Hepatocyte (in vitro differentiated cells): ENCODE results near the gene MRPL39. TPM values are rescaled to one million over a fixed set of nuclear protein-coding genes. Genes with fewer than 3 reads are reported as not detected.

ENCODE experiments used
- DNase-seq: peaks from one replicate; pipeline ENCODE4 v3.0.0-alpha.2; 2016; ENCODE audit warnings: low spot score
- H2AFZ ChIP-seq: fragments of 200-600 bp; sonication (generic); 2 replicates; pipeline ENCODE4 v1.6.0; 2016; ENCODE audit warnings: antibody characterized with exemption, mild to moderate bottlenecking
- H3K27ac ChIP-seq: fragments of 200-600 bp; sonication (generic); 2 replicates; pipeline ENCODE4 v1.5.1; 2016; ENCODE audit warnings: mild to moderate bottlenecking
- H3K27me3 ChIP-seq: fragments of 200-600 bp; sonication (generic); 2 replicates; pipeline ENCODE4 v1.6.1; 2016
- H3K36me3 ChIP-seq: fragments of 200-600 bp; sonication (generic); replicated peaks from 2 replicates; pipeline ENCODE4 v1.5.1; 2016; ENCODE audit warnings: low read depth; ENCODE audit not compliant: insufficient read depth
- H3K4me1 ChIP-seq: fragments of 200-600 bp; sonication (generic); 2 replicates; pipeline ENCODE4 v1.5.1; 2016; ENCODE audit warnings: mild to moderate bottlenecking, moderate library complexity; ENCODE audit not compliant: insufficient read depth
- H3K4me2 ChIP-seq: fragments of 200-600 bp; sonication (generic); 2 replicates; pipeline ENCODE4 v1.6.0; 2016
- H3K4me3 ChIP-seq: fragments of 200-600 bp; sonication (generic); 2 replicates; pipeline ENCODE4 v1.5.1; 2016; ENCODE audit warnings: mild to moderate bottlenecking
- H3K79me2 ChIP-seq: fragments of 200-600 bp; sonication (generic); 2 replicates; pipeline ENCODE4 v1.6.0; 2017; ENCODE audit warnings: mild to moderate bottlenecking
- H3K9me2 ChIP-seq: fragments of 200-600 bp; sonication (generic); replicated peaks from 2 replicates; pipeline ENCODE4 v1.6.0; 2017; ENCODE audit warnings: mild to moderate bottlenecking; ENCODE audit not compliant: insufficient read depth
- H3K9me3 ChIP-seq: fragments of 200-600 bp; sonication (generic); 2 replicates; pipeline ENCODE4 v1.5.1; 2016; ENCODE audit warnings: low read depth, mild to moderate bottlenecking
- H4K20me1 ChIP-seq: fragments of 200-600 bp; sonication (generic); 2 replicates; pipeline ENCODE4 v1.6.0; 2016; ENCODE audit warnings: mild to moderate bottlenecking; ENCODE audit not compliant: insufficient read depth, poor library complexity, severe bottlenecking
- CTCF ChIP-seq: fragments of 200-600 bp; sonication (generic); IDR thresholded peaks from 2 replicates; pipeline ENCODE4 v1.5.1; 2016; ENCODE audit warnings: antibody characterized with exemption, mild to moderate bottlenecking; ENCODE audit not compliant: poor library complexity
- EZH2 ChIP-seq: fragments of 200-600 bp; sonication (generic); IDR thresholded peaks from 2 replicates; pipeline ENCODE4 v1.6.1; 2016; ENCODE audit warnings: antibody characterized with exemption, mild to moderate bottlenecking, borderline replicate concordance
- EZH2phosphoT487 ChIP-seq: fragments of 200-600 bp; sonication (generic); IDR thresholded peaks from one replicate; pipeline ENCODE4 v1.6.1; 2018; ENCODE audit warnings: antibody characterized with exemption, mild to moderate bottlenecking, low read depth, moderate library complexity; ENCODE audit not compliant: unreplicated experiment, severe bottlenecking
- WGBS: methylation state at CpG from one replicate; pipeline ENCODE4 v1.1.6; 2016; ENCODE audit warnings: low lambda C conversion rate; ENCODE audit errors: missing lambda C conversion rate; 5-methylcytosine and 5-hydroxymethylcytosine counted together
- polyA plus RNA-seq: library from polyadenylated mRNA; unstranded; fragments of >200 nt; fragmentation: Nextera tagmentation; extraction: Ambion mirVana; gene quantifications from 2 replicates; pipeline ENCODE4 v1.2.1, GENCODE V29; 2016
- total RNA-seq: library from RNA; depleted of rRNA; stranded (reverse); fragments of >200 nt; gene quantifications from 2 replicates; pipeline ENCODE4 v1.2.3, GENCODE V29; 2014

The MRPL39 gene
- total RNA-seq (22.8 and 27.4 TPM in 2 replicates), polyA plus RNA-seq (43.0 and 47.0 TPM in 2 replicates)

- Histone ChIP-seq H3K27ac (peak within 1 kb of the TSS; percentile 92), H2AFZ (peak within 1 kb of the TSS; percentile 97), H3K36me3 (no peaks in the 10 kb centered on the region), H3K4me1 (peaks cover 7% of the 10 kb centered on the region), H3K27me3 (no peaks in the 10 kb centered on the region), H3K4me3 (peak within 1 kb of the TSS; percentile 74), H4K20me1 (no peaks in the 10 kb centered on the region), H3K4me2 (peak within 1 kb of the TSS; percentile 78), H3K79me2 (peaks cover 22% of the 10 kb centered on the region), H3K9me2 (no peaks in the 10 kb centered on the region), H3K9me3 (no peaks in the 10 kb centered on the region)
- TF ChIP-seq EZH2 = no peak
- TF ChIP-seq CTCF = peak; percentile 65
- TF ChIP-seq EZH2phosphoT487 = no peak
- 4% methylated on average over 66 of the region's 71 CpGs for WGBS
- peak; percentile 94 for DNase-seq
Observed at GRCh38 chr21:25607151-25608043, at the start of gene MRPL39. MRPL39 (minus strand) TSS chr21:25607481; CDS start chr21:25607475, 6 bp downstream.

- Histone ChIP-seq H3K36me3 (no peaks in the 10 kb centered on the region), H3K79me2 (no peaks in the 10 kb centered on the region), H3K27me3 (no peaks in the 10 kb centered on the region), H3K9me3 (no peaks in the 10 kb centered on the region), H4K20me1 (no peaks in the 10 kb centered on the region), H3K4me1 (no peaks in the 10 kb centered on the region), H3K4me2 (no peak overlapping the region), H3K27ac (no peak overlapping the region), H3K9me2 (no peaks in the 10 kb centered on the region), H3K4me3 (no peak overlapping the region), H2AFZ (no peak overlapping the region)
- TF ChIP-seq CTCF (no peak), EZH2 (no peak)
- 87% methylated on average over 2 of the region's 2 CpGs for WGBS
- DNase-seq = no peak
Observed at GRCh38 chr21:25656412-25656811, 49.1 kb upstream of the MRPL39 start.

- Histone ChIP-seq H3K9me3 (no peaks in the 10 kb centered on the region), H2AFZ (no peak overlapping the region), H3K4me2 (no peak overlapping the region), H3K36me3 (no peaks in the 10 kb centered on the region), H3K27ac (no peak overlapping the region), H4K20me1 (no peaks in the 10 kb centered on the region), H3K4me1 (no peaks in the 10 kb centered on the region), H3K9me2 (no peaks in the 10 kb centered on the region), H3K79me2 (no peaks in the 10 kb centered on the region), H3K4me3 (no peak overlapping the region), H3K27me3 (no peaks in the 10 kb centered on the region)
- DNase-seq = no peak
- TF ChIP-seq CTCF (no peak), EZH2phosphoT487 (no peak)
- 92% methylated on average over 7 of the region's 7 CpGs for WGBS
Observed at GRCh38 chr21:25649146-25649545, 41.9 kb upstream of the MRPL39 start.
